Measurements from ENCODE around the gene SND1. TPM values are rescaled to one million over a fixed set of nuclear protein-coding genes. Genes with fewer than 3 reads are reported as not detected.

Gene SND1
- total and polyA plus RNA-seq, 2 donors (not counting 3 experiments of a cell fraction or from before 2014, with no cell fraction given), result 116 to 249 TPM

DNA sequence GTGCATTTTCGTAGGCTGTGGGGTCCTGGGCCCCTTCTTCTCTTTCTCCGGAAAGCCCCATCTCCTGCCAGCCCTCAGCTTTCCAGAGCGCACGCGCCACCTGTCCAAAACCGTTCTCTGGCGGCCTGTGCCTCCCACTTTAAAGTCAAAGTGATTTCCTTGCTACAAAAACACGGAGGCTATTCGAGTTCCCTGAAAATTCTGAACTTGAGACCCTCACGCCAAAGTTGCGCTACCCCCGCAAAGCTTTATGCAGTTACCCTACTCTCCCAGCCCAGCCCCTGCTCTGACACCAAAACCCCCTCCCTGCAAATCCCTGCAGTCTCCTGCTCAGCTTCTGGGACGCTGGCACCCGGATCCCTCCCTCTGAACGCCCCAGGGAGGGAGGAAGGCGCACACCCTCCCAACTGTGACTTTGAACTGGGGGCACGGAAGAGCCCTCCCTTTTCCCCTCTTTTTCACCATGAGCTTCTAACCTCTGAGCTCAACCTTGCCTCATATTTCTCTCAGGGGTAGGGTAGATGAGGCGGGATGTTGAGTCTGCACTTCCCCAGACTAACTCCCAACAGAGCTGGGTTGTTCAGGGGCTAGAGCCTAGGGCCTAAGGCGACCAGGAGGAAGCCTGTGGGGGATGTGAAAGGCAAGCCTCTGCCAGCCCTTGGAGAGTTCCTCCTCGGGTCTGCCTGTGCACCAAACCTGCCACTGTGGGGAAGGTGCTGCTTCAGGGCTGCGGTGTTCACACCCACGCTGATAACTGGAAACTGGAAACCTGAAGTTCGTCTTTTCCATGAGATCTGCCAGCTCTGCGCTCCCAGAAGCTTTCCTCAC lies 31.4 kb upstream of the SND1 start:
- Histone ChIP-seq H3K4me1 (ENCODE audit: control insufficient read depth, extremely low read depth, insufficient read depth, low read length) (no peaks in the 10 kb centered on the region), H3K36me3 (ENCODE audit: control insufficient read depth in 2 of 2, extremely low read depth in 1 of 2, insufficient read depth in 2 of 2, low read length in 2 of 2) (no peaks in the 10 kb centered on the region), H3K9ac (replicated peaks; ENCODE audit: extremely low read depth, insufficient read depth, low read length) (no peak overlapping the region), H3K9me1 (replicated peaks; ENCODE audit: control insufficient read depth, extremely low read depth, insufficient read depth, low read length) (no peaks in the 10 kb centered on the region), H3K79me2 (ENCODE audit: control insufficient read depth, insufficient read depth, low read length) (no peaks in the 10 kb centered on the region), H3K27ac (ENCODE audit: insufficient read depth, low read depth, low read length) (no peak overlapping the region), H3K27me3 (ENCODE audit: control insufficient read depth in 2 of 2, insufficient read depth in 2 of 2, low read length in 2 of 2) (peaks cover 26 to 47% of the 10 kb centered on the region in 2 experiments), H3K9me3 (replicated peaks; ENCODE audit: control insufficient read depth, insufficient read depth, low read length) (no peaks in the 10 kb centered on the region), H3K4me2 (ENCODE audit: insufficient read depth, low read length) (no peak overlapping the region), H4K20me1 (replicated peaks; ENCODE audit: control insufficient read depth, extremely low read depth, insufficient read depth, low read length) (no peaks in the 10 kb centered on the region), H3K4me3 (replicated peaks in 1 of 3; ENCODE audit: insufficient read depth in 1 of 3, low read depth in 1 of 3, low read length in 3 of 3) (no peak overlapping the region), H2AFZ (ENCODE audit: low read depth, low read length) (no peak overlapping the region)
- no TSS peak for BruUV-seq (replicated peaks)
- CTCF ChIA-PET, result interaction anchor here (0.9 to 1.6 kb wide), 2 partner anchors 586 to 589 kb away, joined by 3 to 4 read pairs; no protein-coding TSS in a partner anchor
- DNase-seq (ENCODE audit: low read depth, low spot score) (no peak), FAIRE-seq (no peak)
- intact Hi-C loops (cut with micrococcal nuclease), result loop anchor here (10.0 kb wide), 1 partner anchor 116 kb away; no protein-coding TSS in a partner anchor
- TF ChIP-seq EZH2 (IDR thresholded peaks at IDR 0.05; ENCODE audit: borderline replicate concordance, low read depth, low read length, severe bottlenecking) (no peak), GATA2 (IDR thresholded peaks at IDR 0.05; ENCODE audit: insufficient read depth, insufficient read length, low read depth, low read length) (no peak), FOS (IDR thresholded peaks at IDR 0.05; ENCODE audit: borderline replicate concordance, insufficient read depth, low read length) (no peak), POLR2A (IDR thresholded peaks at IDR 0.05; ENCODE audit: low read depth, low read length) (no peak)
- TF ChIP-seq, protein P1, sequence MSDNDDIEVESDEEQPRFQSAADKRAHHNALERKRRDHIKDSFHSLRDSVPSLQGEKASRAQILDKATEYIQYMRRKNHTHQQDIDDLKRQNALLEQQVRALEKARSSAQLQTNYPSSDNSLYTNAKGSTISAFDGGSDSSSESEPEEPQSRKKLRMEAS (IDR thresholded peaks at IDR 0.05; ENCODE audit: insufficient read depth, insufficient read length), result no peak
- TF ChIP-seq, protein P2, sequence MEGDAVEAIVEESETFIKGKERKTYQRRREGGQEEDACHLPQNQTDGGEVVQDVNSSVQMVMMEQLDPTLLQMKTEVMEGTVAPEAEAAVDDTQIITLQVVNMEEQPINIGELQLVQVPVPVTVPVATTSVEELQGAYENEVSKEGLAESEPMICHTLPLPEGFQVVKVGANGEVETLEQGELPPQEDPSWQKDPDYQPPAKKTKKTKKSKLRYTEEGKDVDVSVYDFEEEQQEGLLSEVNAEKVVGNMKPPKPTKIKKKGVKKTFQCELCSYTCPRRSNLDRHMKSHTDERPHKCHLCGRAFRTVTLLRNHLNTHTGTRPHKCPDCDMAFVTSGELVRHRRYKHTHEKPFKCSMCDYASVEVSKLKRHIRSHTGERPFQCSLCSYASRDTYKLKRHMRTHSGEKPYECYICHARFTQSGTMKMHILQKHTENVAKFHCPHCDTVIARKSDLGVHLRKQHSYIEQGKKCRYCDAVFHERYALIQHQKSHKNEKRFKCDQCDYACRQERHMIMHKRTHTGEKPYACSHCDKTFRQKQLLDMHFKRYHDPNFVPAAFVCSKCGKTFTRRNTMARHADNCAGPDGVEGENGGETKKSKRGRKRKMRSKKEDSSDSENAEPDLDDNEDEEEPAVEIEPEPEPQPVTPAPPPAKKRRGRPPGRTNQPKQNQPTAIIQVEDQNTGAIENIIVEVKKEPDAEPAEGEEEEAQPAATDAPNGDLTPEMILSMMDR (IDR thresholded peaks at IDR 0.05; ENCODE audit: extremely low read depth in 1 of 2, insufficient read depth in 1 of 2, low read depth in 1 of 2, low read length in 2 of 2), result no peak
- dilution Hi-C loops (cut with MboI; ENCODE audit: extremely low pct_ligation_motif_present, low sequenced_read_pairs), result no loop called here
- POLR2A ChIA-PET, result no interaction called here

Measured in endothelial cell of umbilical vein (primary cell).